HG02970 (cell line): ENCODE results near the gene TAAR6.
A peak's percentile ranks its signal among the peaks of the same experiment; 100 is the strongest.
"Not testable (repeated sequence)": the region's sequence is repeated elsewhere in the genome, so short reads cannot be mapped to it uniquely, and the experiment has no call there.

Experiments used
- ATAC-seq: cut with Tn5 transposase; IDR thresholded peaks from one replicate; pipeline ENCODE4 v1.9.1; 2021; ENCODE audit warnings: mild to moderate bottlenecking, moderate library complexity, moderate number of reproducible peaks; ENCODE audit not compliant: unreplicated experiment, low FRiP score

TAAR6 gene, protein sequence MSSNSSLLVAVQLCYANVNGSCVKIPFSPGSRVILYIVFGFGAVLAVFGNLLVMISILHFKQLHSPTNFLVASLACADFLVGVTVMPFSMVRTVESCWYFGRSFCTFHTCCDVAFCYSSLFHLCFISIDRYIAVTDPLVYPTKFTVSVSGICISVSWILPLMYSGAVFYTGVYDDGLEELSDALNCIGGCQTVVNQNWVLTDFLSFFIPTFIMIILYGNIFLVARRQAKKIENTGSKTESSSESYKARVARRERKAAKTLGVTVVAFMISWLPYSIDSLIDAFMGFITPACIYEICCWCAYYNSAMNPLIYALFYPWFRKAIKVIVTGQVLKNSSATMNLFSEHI

DNA sequence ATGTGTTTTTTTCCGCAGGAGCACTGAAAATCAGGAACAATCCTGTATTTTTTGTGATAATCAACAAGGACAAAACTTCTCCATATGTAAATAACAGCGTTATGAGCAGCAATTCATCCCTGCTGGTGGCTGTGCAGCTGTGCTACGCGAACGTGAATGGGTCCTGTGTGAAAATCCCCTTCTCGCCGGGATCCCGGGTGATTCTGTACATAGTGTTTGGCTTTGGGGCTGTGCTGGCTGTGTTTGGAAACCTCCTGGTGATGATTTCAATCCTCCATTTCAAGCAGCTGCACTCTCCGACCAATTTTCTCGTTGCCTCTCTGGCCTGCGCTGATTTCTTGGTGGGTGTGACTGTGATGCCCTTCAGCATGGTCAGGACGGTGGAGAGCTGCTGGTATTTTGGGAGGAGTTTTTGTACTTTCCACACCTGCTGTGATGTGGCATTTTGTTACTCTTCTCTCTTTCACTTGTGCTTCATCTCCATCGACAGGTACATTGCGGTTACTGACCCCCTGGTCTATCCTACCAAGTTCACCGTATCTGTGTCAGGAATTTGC is at the start of gene TAAR6:
Gene TAAR6, plus strand, starts transcription at position 102 of the 557 bp plus-strand sequence. Its CDS starts 0 bp downstream, at position 102.
- ATAC-seq: no peak

DNA sequence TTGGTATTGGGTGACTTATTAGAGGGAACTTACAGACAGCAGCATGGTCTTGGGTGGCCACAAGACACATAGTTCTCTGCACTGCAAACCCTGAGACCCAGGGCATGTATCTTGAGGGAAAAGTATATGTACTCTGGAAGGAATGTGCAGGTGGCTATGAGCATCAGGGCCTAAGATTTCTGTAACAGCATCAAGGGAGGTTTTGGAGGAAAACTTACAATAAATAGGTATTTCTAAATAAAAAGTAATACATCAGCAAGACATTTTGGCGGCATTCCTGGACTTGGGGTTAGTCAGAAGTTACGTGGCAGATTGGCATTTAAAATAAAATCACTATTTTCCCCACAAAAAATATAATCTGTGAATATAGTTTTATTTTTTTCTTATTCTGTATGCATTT is 49.2 kb upstream of the TAAR6 start:
- no peak for ATAC-seq

DNA sequence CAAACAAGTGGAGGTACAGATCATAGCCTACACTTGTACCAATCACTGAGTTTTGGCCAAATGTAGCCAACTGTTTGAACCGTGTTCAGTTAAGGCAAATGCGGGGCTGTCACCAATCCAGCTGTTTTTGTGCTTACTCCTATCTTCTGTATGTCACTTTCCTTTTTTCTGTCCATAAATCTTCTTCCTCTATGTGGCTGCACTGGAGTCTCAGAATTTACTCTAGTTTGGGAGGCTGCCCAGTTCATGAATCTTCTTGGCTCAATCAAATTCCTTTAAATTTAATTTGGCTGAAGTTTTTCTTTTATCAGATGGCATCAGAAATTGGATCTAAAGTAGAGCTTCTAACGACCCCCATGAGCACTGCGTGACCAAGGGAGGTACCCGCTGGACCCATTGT is 45.5 kb upstream of the TAAR6 start:
- ATAC-seq: no peak

DNA sequence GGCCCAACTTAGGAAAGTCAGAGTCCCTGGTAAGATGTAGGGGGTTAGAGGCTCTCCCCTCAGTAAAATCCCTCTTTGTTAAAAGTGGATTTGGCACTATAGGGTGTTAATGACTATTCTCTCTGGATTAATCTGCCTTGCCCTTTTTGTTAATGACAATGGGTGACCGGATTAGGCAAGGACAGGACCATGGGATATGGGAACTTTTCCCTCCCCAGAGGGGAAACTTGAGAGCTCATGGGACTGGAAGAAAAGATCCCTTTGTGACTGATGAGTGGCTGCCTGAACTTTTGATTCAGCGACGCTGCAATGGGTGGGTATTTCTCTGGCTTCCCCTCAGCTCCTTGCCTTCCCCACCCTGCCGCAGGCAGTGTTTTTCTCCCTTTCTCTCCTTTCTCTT is 44.3 kb upstream of the TAAR6 start:
- no peak for ATAC-seq

DNA sequence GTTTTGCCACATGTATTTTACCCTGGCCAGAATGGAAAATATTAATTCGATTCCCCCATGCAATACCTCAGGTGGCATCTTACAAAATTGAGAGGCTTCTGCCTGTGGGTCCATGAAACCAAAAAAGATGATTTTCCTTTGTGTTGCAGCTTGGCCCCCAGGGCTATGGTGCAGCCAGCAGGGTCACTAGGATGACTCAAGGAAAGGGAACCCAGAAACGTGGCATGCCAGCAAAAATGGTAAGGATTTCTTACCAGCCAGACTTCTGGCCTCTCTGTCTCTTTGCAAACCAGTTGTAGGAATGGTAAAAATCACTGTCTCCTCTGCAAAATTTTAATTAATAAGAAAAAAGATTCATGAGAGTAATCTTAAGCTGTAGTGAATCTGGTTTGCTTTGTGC is 43.7 kb upstream of the TAAR6 start:
- no peak for ATAC-seq

DNA sequence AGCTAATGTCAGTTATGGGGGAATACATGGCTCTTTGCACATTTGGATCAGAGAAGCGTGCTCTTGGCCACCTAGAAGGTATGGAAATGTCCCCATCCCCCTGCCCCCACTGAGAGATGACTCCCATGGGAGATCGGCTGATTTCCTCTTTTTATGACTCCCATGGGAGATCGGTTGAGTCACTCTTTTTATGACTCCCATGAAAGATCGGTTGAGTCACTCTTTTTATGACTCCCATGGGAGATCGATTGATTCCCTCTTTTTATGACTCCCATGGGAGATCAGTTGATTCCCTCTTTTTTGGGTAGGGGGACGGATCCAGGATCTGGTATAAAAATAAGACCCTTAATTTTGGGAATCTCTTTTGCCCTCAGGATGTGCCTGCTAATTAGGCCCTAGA is 42.3 kb upstream of the TAAR6 start:
- ATAC-seq: no peak

DNA sequence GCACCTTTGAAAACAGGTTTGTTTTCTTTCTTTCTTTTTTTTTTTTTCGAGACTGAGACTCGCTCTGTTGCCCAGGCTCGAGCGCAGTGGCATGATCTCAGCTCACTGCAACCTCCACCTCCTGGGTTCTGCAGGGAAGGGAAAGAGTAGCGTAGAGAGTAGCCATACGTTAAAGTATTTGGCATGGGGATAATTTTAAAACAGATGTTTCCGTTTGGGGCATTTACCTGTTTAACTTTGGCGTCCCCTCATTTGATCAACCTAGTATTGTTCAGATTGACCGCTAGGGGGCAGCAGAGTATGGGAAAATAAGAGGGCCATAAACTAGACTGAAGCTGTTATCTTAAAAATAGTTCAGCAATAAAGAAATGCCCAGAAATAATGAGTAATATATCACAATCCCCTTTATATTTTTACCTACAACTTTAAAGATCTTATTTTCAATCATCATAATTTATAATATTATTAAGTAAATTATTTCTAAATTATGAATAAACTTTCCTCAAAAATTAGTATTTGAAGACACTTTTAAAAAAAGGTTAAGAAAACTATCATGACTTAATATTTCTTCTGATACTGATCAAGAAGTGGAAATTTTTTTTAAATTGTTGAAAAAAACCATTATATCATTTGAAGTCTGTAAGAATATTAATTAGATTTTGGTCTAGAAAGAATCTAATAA is 39.7 kb upstream of the TAAR6 start:
- ATAC-seq: peak; percentile 76

DNA sequence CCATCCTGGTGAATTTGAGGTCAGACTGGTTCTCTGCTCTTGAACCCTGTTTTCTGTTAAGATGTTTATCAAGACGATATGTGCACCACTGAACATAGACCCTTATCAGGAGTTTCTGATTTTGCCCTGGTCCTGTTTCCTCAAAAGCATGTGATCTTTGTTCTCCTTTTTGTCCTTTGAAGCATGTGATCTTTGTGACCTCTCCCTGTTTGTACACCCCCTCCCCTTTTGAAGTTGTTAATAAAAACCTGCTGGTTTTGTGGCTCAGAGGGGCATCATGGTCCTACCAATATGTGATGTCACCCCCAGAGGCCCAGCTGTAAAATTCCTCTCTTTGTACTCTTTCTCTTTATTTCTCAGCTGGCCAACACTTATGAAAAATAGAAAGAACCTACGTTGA is 35.6 kb upstream of the TAAR6 start:
- not testable (repeated sequence) for ATAC-seq

DNA sequence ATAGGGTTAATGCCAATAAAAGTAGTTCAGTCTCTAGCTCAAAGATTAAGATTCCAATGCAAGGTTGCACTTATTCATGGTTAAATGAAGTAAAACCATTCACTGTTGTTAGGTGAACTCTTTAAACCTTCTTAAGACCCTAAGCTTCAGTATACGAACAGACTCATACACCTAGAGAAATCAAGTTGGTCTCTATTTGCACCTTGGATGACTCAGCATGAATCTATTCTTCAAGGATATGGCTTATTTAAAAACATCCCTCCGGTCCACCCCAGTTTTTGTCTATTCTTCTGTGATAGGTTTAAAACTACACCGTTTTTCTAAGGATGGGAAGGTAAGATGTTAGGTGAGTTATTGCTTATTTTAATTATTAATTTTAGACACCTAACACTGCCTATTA is 33.0 kb upstream of the TAAR6 start:
- ATAC-seq: no peak

DNA sequence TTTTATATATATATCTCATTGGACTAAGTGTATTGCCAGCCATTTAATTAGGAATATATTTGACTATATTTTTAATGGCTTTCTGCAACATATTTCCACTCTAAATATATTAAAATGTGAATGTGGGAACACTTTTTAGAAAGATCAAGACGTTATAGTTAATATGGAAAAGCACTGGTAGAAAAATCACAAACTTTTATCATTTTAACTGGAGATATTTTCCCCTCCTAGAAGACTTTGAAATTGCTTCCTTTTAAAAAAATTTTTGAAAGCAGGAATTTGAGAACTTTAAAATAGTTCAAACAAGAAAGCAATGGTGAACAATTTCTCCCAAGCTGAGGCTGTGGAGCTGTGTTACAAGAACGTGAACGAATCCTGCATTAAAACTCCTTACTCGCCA is 32.1 kb upstream of the TAAR6 start, which contains the start of gene TAAR9:
Gene TAAR9, plus strand, starts transcription at position 301 of the 400 bp plus-strand sequence. Its CDS starts 13 bp downstream, at position 314.
- no peak for ATAC-seq

DNA sequence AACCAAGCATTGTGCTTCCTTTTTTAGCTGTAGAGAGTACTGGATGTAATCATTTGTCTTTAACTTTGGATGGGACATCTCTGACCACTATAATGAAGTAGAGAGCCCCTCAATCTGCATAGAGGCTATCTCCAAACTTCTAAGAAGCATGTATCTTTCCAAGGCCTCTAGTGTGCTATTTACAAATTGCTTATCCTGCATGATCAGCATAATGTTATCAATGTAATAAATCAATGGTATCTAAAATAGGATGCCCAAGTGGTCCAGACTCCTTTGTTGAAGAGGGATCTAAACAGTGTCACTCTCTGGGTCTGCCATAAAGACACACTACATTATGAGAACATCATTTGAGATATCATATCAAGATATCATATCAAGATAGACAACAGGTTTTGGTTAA is 25.3 kb upstream of the TAAR6 start:
- no peak for ATAC-seq

DNA sequence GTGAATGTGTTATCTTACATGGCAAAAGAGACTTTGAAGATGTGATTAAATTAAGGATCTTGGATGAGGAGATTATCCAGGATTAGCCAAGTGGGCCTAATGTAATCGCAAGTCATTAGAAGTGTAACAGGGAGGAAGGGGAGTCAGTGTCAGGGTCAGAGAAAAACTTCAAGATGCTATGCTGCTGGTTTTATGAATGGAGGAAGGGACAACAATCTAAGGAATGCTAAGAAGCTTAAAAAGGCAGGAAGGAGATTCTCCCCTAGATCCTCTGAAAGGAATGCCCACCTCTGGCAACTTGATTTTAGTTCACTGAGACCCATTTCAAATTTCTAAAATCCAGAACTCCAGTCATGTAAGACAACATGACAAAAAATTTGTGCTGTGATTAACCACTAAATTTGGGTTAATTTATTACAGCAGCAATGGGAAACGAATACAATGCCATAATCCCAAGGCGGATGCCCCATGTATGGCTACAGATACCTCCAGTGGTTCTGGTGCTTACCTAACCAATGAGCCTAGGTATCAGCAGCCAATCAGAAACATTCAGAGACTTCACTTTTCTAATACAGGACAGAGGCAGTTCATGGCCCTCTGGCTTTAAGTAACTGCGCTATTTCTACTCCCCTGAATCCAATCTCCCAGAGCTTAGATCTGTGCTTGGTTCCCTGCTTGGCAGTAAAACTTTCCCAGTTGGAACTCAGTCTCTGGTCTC is 21.2 kb upstream of the TAAR6 start:
- no peak for ATAC-seq

DNA sequence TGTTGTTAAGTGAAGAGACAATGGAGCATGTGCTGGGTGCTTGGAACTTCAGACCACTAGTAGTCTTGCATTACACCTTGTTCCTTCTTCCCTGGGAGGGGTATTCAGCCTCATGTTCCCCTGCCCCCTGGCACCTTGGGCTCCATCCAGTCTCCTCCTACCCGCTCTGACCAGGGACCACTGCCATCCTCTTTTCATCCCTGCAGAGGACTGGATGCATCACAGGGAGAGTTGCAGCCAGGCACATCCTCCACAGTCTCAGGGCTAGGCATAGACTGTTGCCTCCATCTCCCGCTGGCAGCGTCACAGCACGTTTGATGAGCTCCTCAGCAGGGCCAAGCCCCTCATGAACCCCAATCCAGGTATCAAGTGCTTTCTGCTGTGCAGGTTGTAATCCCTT is 18.9 kb upstream of the TAAR6 start:
- no peak for ATAC-seq

DNA sequence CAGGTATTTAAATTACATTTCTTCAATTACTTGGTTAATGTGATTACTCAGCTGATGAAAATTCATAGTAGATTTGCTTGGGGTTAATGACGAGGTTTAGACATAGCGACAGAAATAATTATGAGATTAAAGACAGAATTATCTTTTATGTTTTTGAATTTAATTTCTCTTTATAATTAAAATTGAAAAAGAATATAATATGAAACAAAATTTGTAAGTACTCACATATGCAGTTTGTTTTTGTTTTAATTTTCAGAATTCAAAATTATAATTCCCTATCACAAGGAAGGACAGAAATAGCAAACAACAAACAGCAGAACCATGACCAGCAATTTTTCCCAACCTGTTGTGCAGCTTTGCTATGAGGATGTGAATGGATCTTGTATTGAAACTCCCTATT is 17.8 kb upstream of the TAAR6 start, which contains the start of gene TAAR8:
Gene TAAR8, plus strand, starts transcription at position 301 of the 400 bp plus-strand sequence. Its CDS starts 21 bp downstream, at position 322.
- ATAC-seq: no peak

DNA sequence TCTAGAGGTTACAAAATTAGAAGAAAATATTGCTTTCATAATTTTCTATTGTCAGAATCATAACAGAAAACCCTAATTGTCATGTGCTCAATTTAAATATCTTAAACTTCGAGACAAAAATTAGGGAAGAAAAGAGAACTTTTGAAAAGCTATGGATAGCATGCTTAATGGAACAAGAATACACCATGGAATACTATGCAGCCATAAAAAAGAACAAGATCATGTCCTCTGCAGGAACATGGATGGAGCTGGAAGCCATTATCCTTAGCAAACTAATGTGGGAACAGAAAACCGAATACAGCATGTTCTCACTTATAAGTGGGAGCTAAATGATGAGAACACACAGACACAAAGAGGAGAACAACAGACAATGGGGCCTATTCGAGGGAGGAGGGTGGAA is 10.0 kb upstream of the TAAR6 start:
- ATAC-seq: not testable (repeated sequence)

DNA sequence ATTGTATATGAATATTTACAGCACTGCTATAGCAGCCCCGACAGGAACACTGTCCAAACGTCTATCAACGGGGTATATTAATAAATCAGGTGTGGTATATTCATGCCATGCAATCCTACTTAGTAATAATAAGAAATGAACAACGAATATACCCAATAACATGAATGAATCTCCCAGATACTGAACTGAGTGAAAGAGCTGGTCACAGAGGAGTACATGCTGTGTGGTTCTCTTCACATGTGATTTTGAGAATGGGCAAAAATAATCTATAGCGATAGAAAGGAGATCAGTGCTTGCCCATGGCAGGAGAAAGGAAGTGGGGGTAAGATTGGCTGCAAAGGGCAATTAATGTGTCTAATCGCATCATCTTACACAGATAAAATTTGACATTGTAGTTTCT is 3.7 kb upstream of the TAAR6 start:
- no peak for ATAC-seq

DNA sequence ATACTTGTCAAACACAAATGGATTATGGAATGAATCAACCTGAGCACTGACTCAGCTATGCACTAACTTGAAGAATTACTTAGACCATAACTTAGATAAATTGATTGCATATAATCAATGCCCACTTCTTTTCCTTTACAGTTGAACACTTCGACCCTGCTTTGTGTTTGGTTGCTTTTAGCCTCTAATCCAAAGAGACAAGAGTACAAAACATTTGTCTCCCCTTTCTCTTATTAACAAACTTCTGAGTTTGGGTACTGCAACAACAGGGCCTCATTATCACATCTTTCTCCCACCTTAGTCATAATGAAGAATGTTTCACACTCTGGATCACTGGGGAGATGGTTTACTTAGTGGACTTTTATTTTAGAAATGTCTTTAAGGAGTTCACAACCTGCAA is 2.6 kb upstream of the TAAR6 start:
- no peak for ATAC-seq

DNA sequence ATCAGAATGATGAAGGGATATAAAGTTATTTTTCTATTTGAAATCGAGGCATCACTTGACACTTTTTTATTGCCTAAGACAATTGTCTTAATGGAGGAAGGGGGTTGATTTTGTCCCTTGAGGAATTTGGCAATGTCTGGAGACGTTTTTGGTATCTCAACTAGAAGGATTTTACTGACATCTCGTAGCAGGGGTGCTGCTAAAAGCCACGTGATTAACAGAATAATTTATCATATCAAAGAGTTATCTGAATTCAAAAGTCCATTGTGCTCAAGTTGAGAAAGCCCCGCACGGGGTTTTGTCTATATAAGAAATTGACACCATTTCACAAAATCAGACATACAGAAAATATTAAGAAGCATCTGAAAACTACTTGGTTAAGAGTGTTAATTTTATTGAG is 1.5 kb upstream of the TAAR6 start:
- no peak for ATAC-seq

DNA sequence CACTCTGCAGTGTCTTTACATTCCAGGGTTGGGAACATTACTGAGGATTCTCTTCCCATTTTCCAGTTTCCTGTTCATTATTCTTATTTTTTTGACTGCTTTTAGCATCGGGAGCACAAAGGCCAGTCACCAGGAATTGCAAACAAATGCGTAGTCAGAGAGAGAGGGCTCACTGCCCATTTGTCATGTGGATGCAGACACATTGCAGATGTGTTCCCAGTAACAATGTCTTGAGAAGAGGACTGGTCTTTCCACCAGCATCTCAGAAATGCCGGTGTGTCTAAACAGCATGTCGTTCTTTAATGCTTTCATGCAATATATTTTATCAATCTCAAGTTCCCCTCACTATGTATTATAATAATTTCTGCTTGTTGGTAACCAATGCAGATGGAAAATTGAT is 952 bp upstream of the TAAR6 start:
- no peak for ATAC-seq

DNA sequence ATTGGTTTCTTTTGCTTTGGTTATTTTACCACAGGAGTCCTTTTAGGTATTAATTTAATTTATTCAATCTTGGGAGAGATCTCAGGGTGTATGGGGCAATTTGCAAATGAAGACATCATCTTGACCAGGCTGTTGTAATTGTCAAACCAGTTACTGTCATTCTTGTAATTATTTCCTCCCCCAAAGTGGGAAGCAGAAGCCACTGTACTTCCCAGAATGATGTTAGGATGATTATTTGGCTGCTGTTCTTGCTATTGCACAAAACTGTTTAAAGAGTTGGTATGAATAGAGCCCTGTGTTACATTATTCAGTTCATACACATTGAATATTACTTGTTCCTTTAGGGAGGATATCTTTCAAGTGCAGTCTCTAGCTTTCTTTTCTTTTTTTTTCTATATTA is 1.7 kb downstream of the TAAR6 start:
- ATAC-seq: no peak

DNA sequence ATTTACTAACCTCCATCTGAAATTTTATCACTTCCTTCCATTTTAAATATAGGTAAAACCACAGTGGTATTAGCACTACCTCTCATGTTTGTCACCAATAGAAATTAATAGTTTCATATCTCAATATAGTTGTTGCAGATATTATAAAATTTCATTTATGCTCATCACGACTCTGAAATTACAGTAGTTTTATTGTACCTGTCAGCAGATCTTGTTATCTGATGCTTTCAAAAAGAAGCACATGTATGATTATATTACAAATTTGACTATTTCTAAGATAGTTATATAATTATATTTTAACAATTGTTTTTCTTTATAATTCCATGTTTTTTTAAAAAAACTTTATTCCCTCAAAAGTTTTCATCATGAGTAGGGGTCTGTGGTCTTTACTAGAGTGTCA is 14.6 kb downstream of the TAAR6 start:
- no peak for ATAC-seq
